ENCODE measurements around the gene NDUFAF3. TPM values are rescaled to one million over a fixed set of nuclear protein-coding genes. Genes with fewer than 3 reads are reported as not detected.

Gene NDUFAF3
- total RNA-seq, 2 donors from 2014 or later = 168 to 183 TPM

DNA sequence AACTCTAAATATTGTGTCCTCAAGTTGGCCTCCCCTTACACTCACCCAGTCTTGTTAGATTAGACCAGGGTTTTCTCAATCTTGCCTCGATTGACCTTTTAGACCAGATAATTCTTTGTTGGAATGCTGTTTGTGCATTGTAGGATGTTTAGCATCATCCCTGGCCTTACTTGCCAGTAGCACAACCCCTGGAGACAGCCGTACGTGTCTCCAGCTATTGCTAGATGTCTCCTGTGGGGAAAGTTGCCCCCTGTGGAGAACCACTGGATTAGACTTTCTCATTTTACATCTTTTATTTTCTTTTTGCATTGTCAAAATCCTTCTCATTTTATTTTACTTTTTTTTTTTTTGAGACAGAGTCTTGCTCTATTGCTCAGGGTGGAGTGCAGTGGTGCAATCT lies 12.5 kb upstream of the NDUFAF3 start:
- peaks cover 13% of the 10 kb centered on the region for H3K4me1 ChIP-seq (replicated peaks)

DNA sequence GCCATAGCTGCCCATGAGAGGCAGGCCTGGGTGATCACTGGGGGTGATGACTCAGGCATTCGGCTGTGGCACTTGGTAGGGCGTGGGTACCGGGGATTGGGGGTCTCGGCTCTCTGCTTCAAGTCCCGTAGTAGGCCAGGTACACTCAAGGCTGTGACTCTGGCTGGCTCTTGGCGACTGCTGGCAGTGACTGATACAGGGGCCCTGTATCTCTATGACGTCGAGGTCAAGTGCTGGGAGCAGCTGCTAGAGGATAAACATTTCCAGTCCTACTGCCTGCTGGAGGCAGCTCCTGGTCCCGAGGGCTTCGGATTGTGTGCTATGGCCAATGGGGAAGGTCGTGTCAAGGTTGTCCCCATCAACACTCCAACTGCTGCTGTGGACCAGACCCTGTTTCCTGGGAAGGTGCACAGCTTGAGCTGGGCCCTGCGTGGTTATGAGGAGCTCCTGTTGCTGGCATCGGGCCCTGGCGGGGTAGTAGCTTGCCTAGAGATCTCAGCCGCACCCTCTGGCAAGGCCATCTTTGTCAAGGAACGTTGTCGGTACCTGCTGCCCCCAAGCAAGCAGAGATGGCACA lies 9.4 kb upstream of the NDUFAF3 start:
- WGBS = 68% methylated on average over 15 of the region's 17 CpGs
- TF ChIP-seq POLR2A (IDR thresholded peaks at IDR 0.05) = no peak
- TF ChIP-seq, protein P1, sequence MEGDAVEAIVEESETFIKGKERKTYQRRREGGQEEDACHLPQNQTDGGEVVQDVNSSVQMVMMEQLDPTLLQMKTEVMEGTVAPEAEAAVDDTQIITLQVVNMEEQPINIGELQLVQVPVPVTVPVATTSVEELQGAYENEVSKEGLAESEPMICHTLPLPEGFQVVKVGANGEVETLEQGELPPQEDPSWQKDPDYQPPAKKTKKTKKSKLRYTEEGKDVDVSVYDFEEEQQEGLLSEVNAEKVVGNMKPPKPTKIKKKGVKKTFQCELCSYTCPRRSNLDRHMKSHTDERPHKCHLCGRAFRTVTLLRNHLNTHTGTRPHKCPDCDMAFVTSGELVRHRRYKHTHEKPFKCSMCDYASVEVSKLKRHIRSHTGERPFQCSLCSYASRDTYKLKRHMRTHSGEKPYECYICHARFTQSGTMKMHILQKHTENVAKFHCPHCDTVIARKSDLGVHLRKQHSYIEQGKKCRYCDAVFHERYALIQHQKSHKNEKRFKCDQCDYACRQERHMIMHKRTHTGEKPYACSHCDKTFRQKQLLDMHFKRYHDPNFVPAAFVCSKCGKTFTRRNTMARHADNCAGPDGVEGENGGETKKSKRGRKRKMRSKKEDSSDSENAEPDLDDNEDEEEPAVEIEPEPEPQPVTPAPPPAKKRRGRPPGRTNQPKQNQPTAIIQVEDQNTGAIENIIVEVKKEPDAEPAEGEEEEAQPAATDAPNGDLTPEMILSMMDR (IDR thresholded peaks at IDR 0.05) = no peak
- no peak for TF ChIP-seq POLR2AphosphoS5 (IDR thresholded peaks at IDR 0.05)
- H3K4me3 ChIP-seq = no peak overlapping the region
- no peaks in the 10 kb centered on the region for H3K27me3 ChIP-seq (replicated peaks; ENCODE audit: insufficient read depth)
- H3K36me3 ChIP-seq = peaks cover 12 to 16% of the 10 kb centered on the region in 2 donors
- H3K9me3 ChIP-seq = no peaks in the 10 kb centered on the region
- DNase-seq (ENCODE audit: low spot score) = no peak
- H3K27ac ChIP-seq = no peak overlapping the region
- intact Hi-C loops (cut with DNase I) = no loop called here
- H3K4me1 ChIP-seq (replicated peaks) = peaks cover 9% of the 10 kb centered on the region

More for the DNA sequence above, 12.5 kb upstream of the NDUFAF3 start:
- Histone ChIP-seq H3K4me3 (no peak overlapping the region), H3K36me3 (peaks cover under 1 to 3% of the 10 kb centered on the region in 2 donors), H3K27ac (no peak overlapping the region), H3K27me3 (replicated peaks; ENCODE audit: insufficient read depth) (no peaks in the 10 kb centered on the region), H3K9me3 (no peaks in the 10 kb centered on the region)
- WGBS = 64% methylated on average over 3 of the region's 3 CpGs
- no peak for DNase-seq (ENCODE audit: low spot score)
- intact Hi-C loops (cut with DNase I) = loop anchor here (5.0 to 10.0 kb wide), 2 partner anchors 92 to 405 kb away; partner anchors contain the start of genes ARIH2, RHOA and TCTA
- no peak for TF ChIP-seq POLR2A (IDR thresholded peaks at IDR 0.05)
- TF ChIP-seq, protein P1 (IDR thresholded peaks at IDR 0.05) = no peak
- TF ChIP-seq POLR2AphosphoS5 (IDR thresholded peaks at IDR 0.05) = no peak

DNA sequence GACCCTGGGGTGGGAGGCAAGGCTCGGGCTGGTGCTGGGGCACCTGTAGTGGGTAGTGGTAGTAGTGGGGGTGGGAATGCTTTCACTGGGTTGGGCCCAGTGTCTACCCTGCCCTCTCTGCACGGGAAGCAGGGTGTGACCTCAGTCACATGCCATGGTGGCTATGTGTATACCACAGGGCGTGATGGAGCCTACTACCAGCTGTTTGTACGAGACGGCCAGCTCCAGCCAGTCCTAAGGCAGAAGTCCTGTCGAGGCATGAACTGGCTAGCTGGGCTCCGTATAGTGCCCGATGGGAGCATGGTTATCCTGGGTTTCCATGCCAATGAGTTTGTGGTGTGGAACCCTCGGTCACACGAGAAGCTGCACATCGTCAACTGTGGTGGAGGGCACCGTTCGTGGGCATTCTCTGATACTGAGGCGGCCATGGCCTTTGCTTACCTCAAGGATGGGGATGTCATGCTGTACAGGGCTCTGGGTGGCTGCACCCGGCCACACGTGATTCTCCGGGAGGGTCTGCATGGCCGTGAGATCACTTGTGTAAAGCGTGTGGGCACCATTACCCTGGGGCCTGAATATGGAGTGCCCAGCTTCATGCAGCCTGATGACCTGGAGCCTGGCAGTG lies 8.7 kb upstream of the NDUFAF3 start:
- Histone ChIP-seq H3K27ac (no peak overlapping the region), H3K4me1 (replicated peaks) (peaks cover 7% of the 10 kb centered on the region), H3K4me3 (no peak overlapping the region), H3K9me3 (no peaks in the 10 kb centered on the region), H3K36me3 (peaks cover 12 to 16% of the 10 kb centered on the region in 2 donors), H3K27me3 (replicated peaks; ENCODE audit: insufficient read depth) (no peaks in the 10 kb centered on the region)
- intact Hi-C loops (cut with DNase I) = no loop called here
- WGBS = 73% methylated on average over 19 of the region's 19 CpGs
- DNase-seq (ENCODE audit: low spot score) = no peak
- TF ChIP-seq POLR2A (IDR thresholded peaks at IDR 0.05) (no peak), POLR2AphosphoS5 (IDR thresholded peaks at IDR 0.05) (no peak)
- TF ChIP-seq, protein P1 (IDR thresholded peaks at IDR 0.05) = no peak

DNA sequence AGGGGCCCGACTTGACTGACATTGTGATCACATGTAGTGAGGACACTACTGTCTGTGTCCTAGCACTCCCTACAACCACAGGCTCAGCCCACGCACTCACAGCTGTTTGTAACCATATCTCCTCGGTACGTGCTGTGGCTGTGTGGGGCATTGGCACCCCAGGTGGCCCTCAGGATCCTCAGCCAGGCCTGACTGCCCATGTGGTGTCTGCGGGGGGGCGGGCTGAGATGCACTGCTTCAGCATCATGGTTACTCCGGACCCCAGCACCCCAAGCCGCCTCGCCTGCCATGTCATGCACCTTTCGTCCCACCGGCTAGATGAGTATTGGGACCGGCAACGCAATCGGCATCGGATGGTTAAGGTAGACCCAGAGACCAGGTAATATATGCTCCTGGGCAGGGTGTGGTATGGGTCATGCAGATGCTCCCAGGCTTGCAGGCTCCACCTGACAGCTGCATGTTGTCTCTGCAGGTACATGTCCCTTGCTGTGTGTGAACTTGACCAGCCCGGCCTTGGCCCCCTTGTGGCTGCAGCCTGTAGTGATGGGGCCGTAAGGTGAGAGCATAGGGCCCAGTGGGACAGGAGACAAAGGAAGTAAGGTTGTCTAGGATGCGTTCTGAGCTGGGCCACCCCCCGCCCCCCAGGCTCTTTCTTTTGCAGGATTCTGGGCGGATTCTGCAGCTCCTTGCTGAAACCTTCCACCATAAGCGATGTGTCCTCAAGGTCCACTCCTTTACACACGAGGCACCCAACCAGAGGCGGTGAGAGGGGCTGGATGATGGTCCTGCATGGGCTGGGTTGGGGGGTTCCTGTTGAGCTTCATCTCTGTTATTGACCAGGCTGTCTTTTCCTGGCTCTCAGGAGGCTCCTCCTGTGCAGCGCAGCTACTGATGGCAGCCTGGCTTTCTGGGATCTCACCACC lies 7.9 kb upstream of the NDUFAF3 start:
- Histone ChIP-seq H3K9me3 (no peaks in the 10 kb centered on the region), H3K4me3 (no peak overlapping the region), H3K36me3 (peaks cover 12 to 16% of the 10 kb centered on the region in 2 donors), H3K4me1 (replicated peaks) (peaks cover 3% of the 10 kb centered on the region), H3K27ac (no peak overlapping the region), H3K27me3 (replicated peaks; ENCODE audit: insufficient read depth) (no peaks in the 10 kb centered on the region)
- intact Hi-C loops (cut with DNase I) = no loop called here
- 78% methylated on average over 24 of the region's 24 CpGs for WGBS
- DNase-seq (ENCODE audit: low spot score) = no peak
- TF ChIP-seq, protein P1 (IDR thresholded peaks at IDR 0.05) = peak in 2 of 4 experiments; percentile 42 to 53
- TF ChIP-seq POLR2AphosphoS5 (IDR thresholded peaks at IDR 0.05) (peak; percentile 6), POLR2A (IDR thresholded peaks at IDR 0.05) (no peak)

Measured in prostate gland (tissue), 2 donors.